WTC11 (cell line): ENCODE results near the gene PSMD11. TPM values are rescaled to one million over a fixed set of nuclear protein-coding genes. Genes with fewer than 3 reads are reported as not detected.

Experiments used
- ATAC-seq: fragments of 200-7000 bp; cut with Tn5 transposase; 2 replicates; pipeline ENCODE4 v1.10.0; 2021; ENCODE audit warnings: mild to moderate bottlenecking, moderate library complexity
- CTCF ChIA-PET: fragments of 300-600 bp; sonication (Branson Sonifier 250); formaldehyde crosslinking; loops from one replicate; lab custom pipeline; 2021; ENCODE audit warnings: antibody characterized with exemption; lab: Charles Lee
- POLR2A ChIA-PET: fragments of 350-600 bp; sonication (Branson Sonifier 250); formaldehyde crosslinking; loops from one replicate; lab custom pipeline; 2021; ENCODE audit warnings: antibody characterized with exemption; lab: Charles Lee
- DNase-seq: peaks from one replicate; pipeline ENCODE4 v3.0.0; 2021; ENCODE audit warnings: low spot score
- H3K27ac Mint-ChIP-seq: 2 replicates; pipeline ENCODE4 v1.8.0; 2021; ENCODE audit warnings: mixed read lengths
- H3K27me3 Mint-ChIP-seq: 2 replicates; pipeline ENCODE4 v1.8.0; 2021; ENCODE audit warnings: low read depth, mild to moderate bottlenecking, moderate library complexity, mixed read lengths
- H3K36me3 Mint-ChIP-seq: 2 replicates; pipeline ENCODE4 v1.8.0; 2021; ENCODE audit warnings: mixed read lengths
- H3K4me1 Mint-ChIP-seq: 2 replicates; pipeline ENCODE4 v1.8.0; 2022; ENCODE audit warnings: mixed read lengths
- H3K4me3 Mint-ChIP-seq: 2 replicates; pipeline ENCODE4 v1.8.0; 2021; ENCODE audit warnings: mild to moderate bottlenecking, moderate library complexity, mixed read lengths
- H3K9me3 Mint-ChIP-seq: 2 replicates; pipeline ENCODE4 v1.8.0; 2021; ENCODE audit warnings: mixed read lengths
- ATF3 ChIP-seq: sonication (generic); formaldehyde crosslinking; conservative IDR thresholded peaks from 2 replicates; pipeline ENCODE4 v1.8.1; 2022; ENCODE audit warnings: mild to moderate bottlenecking, missing genetic modification reagents
- CDX4 ChIP-seq: fragments of 250-450 bp; sonication (Bioruptor Pico); IDR thresholded peaks from 2 replicates; pipeline ENCODE4 v1.9.0; 2021; ENCODE audit warnings: moderate library complexity, mild to moderate bottlenecking, inconsistent platforms, borderline replicate concordance
- CREB1 ChIP-seq: sonication (generic); formaldehyde crosslinking; IDR thresholded peaks from 2 replicates; pipeline ENCODE4 v1.8.0; 2023; ENCODE audit warnings: mild to moderate bottlenecking, missing genetic modification reagents
- EMX1 ChIP-seq: fragments of 250-450 bp; sonication (Bioruptor Pico); IDR thresholded peaks from 2 replicates; pipeline ENCODE4 v1.8.0; 2021; ENCODE audit warnings: mild to moderate bottlenecking
- ETV6 ChIP-seq: sonication (generic); formaldehyde crosslinking; IDR thresholded peaks from 2 replicates; pipeline ENCODE4 v1.8.1; 2022; ENCODE audit warnings: mild to moderate bottlenecking, missing genetic modification reagents
- FOXJ3 ChIP-seq: sonication (generic); formaldehyde crosslinking; IDR thresholded peaks from 2 replicates; pipeline ENCODE4 v1.9.0; 2021; ENCODE audit warnings: missing genetic modification reagents, mild to moderate bottlenecking, borderline replicate concordance
- GRHL2 ChIP-seq: fragments of 250-450 bp; sonication (Bioruptor Pico); IDR thresholded peaks from 2 replicates; pipeline ENCODE4 v1.8.0; 2022; ENCODE audit warnings: mild to moderate bottlenecking, moderate library complexity; ENCODE audit not compliant: insufficient replicate concordance, severe bottlenecking
- MLX ChIP-seq: sonication (generic); formaldehyde crosslinking; IDR thresholded peaks from 2 replicates; pipeline ENCODE4 v1.8.1; 2023; ENCODE audit warnings: mild to moderate bottlenecking, missing genetic modification reagents, moderate library complexity
- MXD4 ChIP-seq: fragments of 250-450 bp; sonication (Bioruptor Pico); IDR thresholded peaks from 2 replicates; pipeline ENCODE4 v1.8.0; 2021; ENCODE audit warnings: mild to moderate bottlenecking, moderate library complexity, borderline replicate concordance
- NFATC4 ChIP-seq: fragments of 250-450 bp; sonication (Bioruptor Pico); IDR thresholded peaks from 2 replicates; pipeline ENCODE4 v1.9.0; 2021; ENCODE audit warnings: mild to moderate bottlenecking
- NR2C2 ChIP-seq: sonication (generic); formaldehyde crosslinking; IDR thresholded peaks from 2 replicates; pipeline ENCODE4 v1.8.0; 2022; ENCODE audit warnings: mild to moderate bottlenecking, missing genetic modification reagents
- PRDM15 ChIP-seq: sonication (generic); formaldehyde crosslinking; IDR thresholded peaks from 2 replicates; pipeline ENCODE4 v1.8.0; 2022; ENCODE audit warnings: missing genetic modification reagents
- PREB ChIP-seq: sonication (generic); formaldehyde crosslinking; IDR thresholded peaks from 2 replicates; pipeline ENCODE4 v1.8.1; 2022; ENCODE audit warnings: mild to moderate bottlenecking, missing genetic modification reagents, moderate library complexity, borderline replicate concordance
- SOX15 ChIP-seq: fragments of 250-450 bp; sonication (Bioruptor Pico); IDR thresholded peaks from 2 replicates; pipeline ENCODE4 v1.9.0; 2021; ENCODE audit warnings: mild to moderate bottlenecking
- TCF7 ChIP-seq: sonication (generic); formaldehyde crosslinking; IDR thresholded peaks from 2 replicates; pipeline ENCODE4 v1.8.0; 2022; ENCODE audit warnings: mild to moderate bottlenecking, low read depth, missing genetic modification reagents, moderate library complexity
- TP53 ChIP-seq: sonication (generic); formaldehyde crosslinking; IDR thresholded peaks from 2 replicates; pipeline ENCODE4 v1.8.1; 2023; ENCODE audit warnings: mild to moderate bottlenecking, missing genetic modification reagents
- USF2 ChIP-seq: sonication (generic); formaldehyde crosslinking; IDR thresholded peaks from 2 replicates; pipeline ENCODE4 v1.8.1; 2023; ENCODE audit warnings: mild to moderate bottlenecking, missing genetic modification reagents, moderate library complexity
- ZBTB43 ChIP-seq: sonication (generic); formaldehyde crosslinking; IDR thresholded peaks from 2 replicates; pipeline ENCODE4 v1.8.1; 2023; ENCODE audit warnings: mild to moderate bottlenecking, missing genetic modification reagents
- ZNF121 ChIP-seq: sonication (generic); formaldehyde crosslinking; IDR thresholded peaks from 2 replicates; pipeline ENCODE4 v1.8.0; 2023; ENCODE audit warnings: missing genetic modification reagents
- ZNF232 ChIP-seq: sonication (generic); formaldehyde crosslinking; IDR thresholded peaks from 2 replicates; pipeline ENCODE4 v1.8.0; 2022; ENCODE audit warnings: mild to moderate bottlenecking, missing genetic modification reagents
- ZNF263 ChIP-seq: sonication (generic); formaldehyde crosslinking; IDR thresholded peaks from 2 replicates; pipeline ENCODE4 v1.8.1; 2022; ENCODE audit warnings: low read depth, mild to moderate bottlenecking, moderate library complexity, missing genetic modification reagents
- ZSCAN18 ChIP-seq: fragments of 250-450 bp; sonication (Bioruptor Pico); IDR thresholded peaks from 2 replicates; pipeline ENCODE4 v2.1.2; 2022; ENCODE audit warnings: mild to moderate bottlenecking, moderate library complexity
- total RNA-seq: library from RNA; stranded (reverse); gene quantifications from 3 replicates; pipeline ENCODE4 v1.2.3, GENCODE V29; 2021

Gene PSMD11
- total RNA-seq, 1 experiment from 2014 or later = 155 TPM

GRCh38 chr17:32520737-32521404, 76.6 kb downstream of the PSMD11 start:
- H3K4me3 Mint-ChIP-seq = peak overlapping the region; percentile 47; the same call in 1 of the 2 replicates
- no peak for DNase-seq

GRCh38 chr17:32523017-32523680, 78.8 kb downstream of the PSMD11 start:
- no peaks in the 10 kb centered on the region for H3K9me3 Mint-ChIP-seq
- no peak overlapping the region for H3K4me3 Mint-ChIP-seq
- ChIA-PET POLR2A (no interaction called here), CTCF (interaction anchor here (0.6 to 0.7 kb wide), 3 partner anchors 8 to 386 kb away, joined by 3 read pairs; no protein-coding TSS in a partner anchor)
- H3K27me3 Mint-ChIP-seq = peaks cover 8% of the 10 kb centered on the region; the same call in 1 of the 2 replicates
- no peaks in the 10 kb centered on the region for H3K36me3 Mint-ChIP-seq
- DNase-seq (no peak), ATAC-seq (no peak)
- H3K4me1 Mint-ChIP-seq = peaks cover 48% of the 10 kb centered on the region
- peak overlapping the region; percentile 45 for H3K27ac Mint-ChIP-seq
- no peak for TF ChIP-seq TP53 (CRISPR knock-in tag)
- TF ChIP-seq ZSCAN18 (CRISPR knock-in tag) = no peak
- no peak for TF ChIP-seq PRDM15 (CRISPR knock-in tag)

More at GRCh38 chr17:32520737-32521404, 76.6 kb downstream of the PSMD11 start:
- Mint-ChIP-seq H3K27me3 (peaks cover 6% of the 10 kb centered on the region), H3K9me3 (no peaks in the 10 kb centered on the region), H3K27ac (peak overlapping the region; percentile 22), H3K36me3 (no peaks in the 10 kb centered on the region), H3K4me1 (peaks cover 69% of the 10 kb centered on the region)
- TF ChIP-seq ZBTB43 (CRISPR knock-in tag) = no peak
- no peak for TF ChIP-seq CREB1 (CRISPR knock-in tag)
- no peak for TF ChIP-seq NR2C2 (CRISPR knock-in tag)
- no peak for TF ChIP-seq MLX (CRISPR knock-in tag)
- TF ChIP-seq TCF7 = no peak
- TF ChIP-seq FOXJ3 (CRISPR knock-in tag) = no peak
- TF ChIP-seq ZNF121 (CRISPR knock-in tag) = no peak
- no peak for TF ChIP-seq NFATC4 (CRISPR knock-in tag)
- TF ChIP-seq EMX1 (CRISPR knock-in tag) = no peak
- no peak for TF ChIP-seq ZNF232
- no peak for TF ChIP-seq GRHL2 (CRISPR knock-in tag)
- TF ChIP-seq CDX4 = no peak
- TF ChIP-seq ETV6 (CRISPR knock-in tag) = no peak
- TF ChIP-seq ATF3 (CRISPR knock-in tag) = no peak
- TF ChIP-seq PREB (CRISPR knock-in tag) = no peak
- TF ChIP-seq MXD4 = no peak
- no peak for TF ChIP-seq SOX15 (CRISPR knock-in tag)
- no peak for TF ChIP-seq ZNF263 (CRISPR knock-in tag)
- no peak for TF ChIP-seq USF2 (CRISPR knock-in tag)
- no peak for ATAC-seq
- ChIA-PET CTCF (no interaction called here), POLR2A (no interaction called here)
